Stimulated activated CD4-positive, alpha-beta T cell treated with anti-CD3 and anti-CD28 coated beads, Interleukin-4, amount 100 ng/mL, for 24 hours (primary cell): ENCODE data around the gene KCND3.

Experiments
- DNase-seq: peaks from one replicate; pipeline ENCODE4 v3.0.0-alpha.2; 2020

Gene KCND3

GRCh38 chr1:111837393-111837792 lies 152.1 kb downstream of the KCND3 start:
- no peak for DNase-seq

- DNase-seq, result no peak
Observed at GRCh38 chr1:111836111-111836510, 153.4 kb downstream of the KCND3 start.

GRCh38 chr1:111835514-111835913 lies 154.0 kb downstream of the KCND3 start:
- DNase-seq, result no peak

- DNase-seq, result no peak
Observed at GRCh38 chr1:111834956-111835355, 154.5 kb downstream of the KCND3 start.

- no peak for DNase-seq
Observed at GRCh38 chr1:111833334-111833733, 156.1 kb downstream of the KCND3 start.

- DNase-seq, result no peak
Observed at GRCh38 chr1:111832521-111833155, 156.8 kb downstream of the KCND3 start.

GRCh38 chr1:111831153-111831552 lies 158.3 kb downstream of the KCND3 start:
- no peak for DNase-seq

GRCh38 chr1:111827946-111828345 lies 161.5 kb downstream of the KCND3 start:
- DNase-seq, result no peak

- no peak for DNase-seq
Observed at GRCh38 chr1:111826278-111826677, 163.2 kb downstream of the KCND3 start.

GRCh38 chr1:111825217-111825616 lies 164.3 kb downstream of the KCND3 start:
- no peak for DNase-seq

GRCh38 chr1:111822138-111822537 lies 167.3 kb downstream of the KCND3 start:
- no peak for DNase-seq

GRCh38 chr1:111821121-111821745 lies 168.2 kb downstream of the KCND3 start:
- no peak for DNase-seq

- DNase-seq, result no peak
Observed at GRCh38 chr1:111819566-111820263, 169.8 kb downstream of the KCND3 start.

GRCh38 chr1:111818546-111818945 lies 170.9 kb downstream of the KCND3 start:
- DNase-seq, result no peak

- no peak for DNase-seq
Observed at GRCh38 chr1:111818081-111818480, 171.4 kb downstream of the KCND3 start.

- no peak for DNase-seq
Observed at GRCh38 chr1:111814642-111815041, 174.8 kb downstream of the KCND3 start.

- DNase-seq, result no peak
Observed at GRCh38 chr1:111814305-111814628, 175.2 kb downstream of the KCND3 start.

- DNase-seq, result no peak
Observed at GRCh38 chr1:111813440-111814304, 175.8 kb downstream of the KCND3 start.

GRCh38 chr1:111812306-111812705 lies 177.2 kb downstream of the KCND3 start:
- DNase-seq, result no peak

GRCh38 chr1:111811891-111812290 lies 177.6 kb downstream of the KCND3 start:
- no peak for DNase-seq

GRCh38 chr1:111805251-111805650 lies 184.2 kb downstream of the KCND3 start:
- DNase-seq, result no peak

- DNase-seq, result no peak
Observed at GRCh38 chr1:111804776-111805175, 184.7 kb downstream of the KCND3 start.

- no peak for DNase-seq
Observed at GRCh38 chr1:111803951-111804350, 185.5 kb downstream of the KCND3 start.
